GM21515 (cell line): ENCODE results near the gene FHDC1.

Experiments used
- ATAC-seq: cut with Tn5 transposase; IDR thresholded peaks from one replicate; pipeline ENCODE4 v1.9.1; 2021; ENCODE audit not compliant: unreplicated experiment

FHDC1 gene

GRCh38 chr4:152929888-152930287 is 6.2 kb upstream of the FHDC1 start:
- ATAC-seq = no peak

- no peak for ATAC-seq
Measured at GRCh38 chr4:152935143-152935542, 980 bp upstream of the FHDC1 start.

GRCh38 chr4:152936446-152937335 is 568 bp downstream of the FHDC1 start:
- ATAC-seq = no peak

GRCh38 chr4:152937336-152938236 is 1.5 kb downstream of the FHDC1 start:
- no peak for ATAC-seq

- ATAC-seq = no peak
Measured at GRCh38 chr4:152938237-152938947, 2.3 kb downstream of the FHDC1 start.

- ATAC-seq = no peak
Measured at GRCh38 chr4:152939621-152940020, 3.5 kb downstream of the FHDC1 start.

GRCh38 chr4:152940461-152940860 is 4.3 kb downstream of the FHDC1 start:
- no peak for ATAC-seq

GRCh38 chr4:152941411-152941810 is 5.3 kb downstream of the FHDC1 start:
- ATAC-seq = no peak

GRCh38 chr4:152942346-152942745 is 6.2 kb downstream of the FHDC1 start:
- no peak for ATAC-seq

GRCh38 chr4:152943672-152944071 is 7.5 kb downstream of the FHDC1 start:
- ATAC-seq = no peak

GRCh38 chr4:152944666-152945320 is 8.7 kb downstream of the FHDC1 start:
- no peak for ATAC-seq

- ATAC-seq = no peak
Measured at GRCh38 chr4:152945639-152946038, 9.5 kb downstream of the FHDC1 start.

GRCh38 chr4:152946446-152946845 is 10.3 kb downstream of the FHDC1 start:
- no peak for ATAC-seq

GRCh38 chr4:152947311-152947710 is 11.2 kb downstream of the FHDC1 start:
- no peak for ATAC-seq

- ATAC-seq = no peak
Measured at GRCh38 chr4:152949930-152950329, 13.8 kb downstream of the FHDC1 start.

GRCh38 chr4:152950402-152951274 is 14.5 kb downstream of the FHDC1 start:
- ATAC-seq = no peak

- no peak for ATAC-seq
Measured at GRCh38 chr4:152951348-152951747, 15.2 kb downstream of the FHDC1 start.

- ATAC-seq = no peak
Measured at GRCh38 chr4:152953514-152953913, 17.4 kb downstream of the FHDC1 start.

- ATAC-seq = no peak
Measured at GRCh38 chr4:152954741-152955140, 18.6 kb downstream of the FHDC1 start.

- no peak for ATAC-seq
Measured at GRCh38 chr4:152956147-152956546, 20.0 kb downstream of the FHDC1 start.
